Lower leg skin (tissue), 4 donors: ENCODE measurements around the gene FERMT1. TPM values are rescaled to one million over a fixed set of nuclear protein-coding genes. Genes with fewer than 3 reads are reported as not detected.
A peak's percentile ranks its signal among the peaks of the same experiment; 100 is the strongest.

Experiments used
- DNase-seq, 2 donors: peaks; one replicate each; pipeline ENCODE4 v3.0.0-alpha.2; 2019; ENCODE audit warnings: low spot score in 2 of 2
- H3K4me3 ChIP-seq: fragments of 200-600 bp; sonication (generic); 2 replicates; pipeline ENCODE4 v1.5.1; 2017; ENCODE audit warnings: mild to moderate bottlenecking, low read depth; ENCODE audit not compliant: poor library complexity, severe bottlenecking
- POLR2A ChIP-seq, 2 donors: fragments of 450-650 bp; IDR thresholded peaks; one replicate each; pipeline ENCODE4 v1.6.1; 2016 to 2017; ENCODE audit warnings: antibody characterized with exemption in 2 of 2, mild to moderate bottlenecking in 1 of 2, moderate library complexity in 1 of 2
- WGBS, 2 donors: methylation state at CpG; one replicate each; pipeline ENCODE4 v1.1.5; 2018; 5-methylcytosine and 5-hydroxymethylcytosine counted together
- intact Hi-C: fragments of 100-400 bp; cut with DNase I; formaldehyde crosslinking; loops from one replicate; pipeline ENCODE4 v1.15.0; 2023; ENCODE audit warnings: low total_unique reads
- total RNA-seq, 4 donors: library from RNA; depleted of rRNA; stranded (reverse); fragments of >200 nt; gene quantifications; one replicate each; pipeline ENCODE4 v1.1.0, GENCODE V29; 2016
- TF ChIP-seq, protein P1 (sequence below), 3 donors: fragments of 450-650 bp; IDR thresholded peaks; one replicate each; pipeline ENCODE4 v1.5.1; 2016; ENCODE audit warnings: antibody characterized with exemption in 3 of 3, mild to moderate bottlenecking in 3 of 3, moderate library complexity in 2 of 3

Gene FERMT1
- total RNA-seq, 4 donors from 2014 or later: 24.2 to 33.0 (median 27.8) TPM

DNA sequence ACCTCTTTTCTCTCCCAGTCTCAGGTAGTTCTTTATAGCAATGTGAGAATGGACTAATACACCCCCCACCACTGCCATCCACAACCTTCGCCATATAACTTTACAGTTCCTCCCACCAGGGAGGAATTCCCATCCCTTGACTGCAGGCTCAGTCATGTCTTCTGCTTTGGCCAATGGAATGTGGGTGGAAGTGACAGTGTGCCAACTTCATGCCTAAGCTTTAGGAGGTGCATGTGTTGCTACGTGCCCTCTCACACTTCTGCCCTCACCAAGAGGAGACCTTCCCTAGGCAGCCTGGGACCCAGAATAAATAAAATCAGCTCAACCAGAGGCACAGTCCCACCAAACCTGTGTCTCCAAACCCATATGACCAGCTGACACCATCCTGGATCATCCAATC lies 36.0 kb downstream of the FERMT1 start:
- DNase-seq: no peak
- intact Hi-C loops: no loop called here
- 48 to 50% methylated on average over 2 of the region's 2 CpGs for WGBS, 2 donors

DNA sequence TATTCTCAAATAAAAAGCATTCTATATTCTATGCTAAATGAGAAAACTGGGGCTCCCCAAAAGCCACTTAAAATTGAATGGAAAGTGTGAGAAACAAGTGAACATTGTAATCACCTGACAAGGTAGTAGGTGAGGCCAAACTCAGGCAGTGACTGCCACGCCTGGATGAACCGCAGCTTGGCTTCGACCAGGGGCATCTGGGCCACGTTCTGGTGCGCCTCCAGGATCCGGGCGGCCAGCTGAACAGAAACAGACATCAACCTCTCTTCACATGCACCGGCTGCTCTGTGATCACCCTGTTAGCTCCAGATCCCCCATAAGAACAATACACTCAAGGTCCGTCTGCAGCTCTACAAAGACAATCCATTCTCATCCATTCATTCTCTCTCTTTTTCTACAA lies 38.9 kb downstream of the FERMT1 start:
- H3K4me3 ChIP-seq: no peak overlapping the region
- no peak for DNase-seq
- intact Hi-C loops: no loop called here
- 74 to 77% methylated on average over 9 of the region's 9 CpGs for WGBS, 2 donors
- TF ChIP-seq POLR2A (IDR thresholded peaks at IDR 0.05): no peak
- TF ChIP-seq, protein P1, sequence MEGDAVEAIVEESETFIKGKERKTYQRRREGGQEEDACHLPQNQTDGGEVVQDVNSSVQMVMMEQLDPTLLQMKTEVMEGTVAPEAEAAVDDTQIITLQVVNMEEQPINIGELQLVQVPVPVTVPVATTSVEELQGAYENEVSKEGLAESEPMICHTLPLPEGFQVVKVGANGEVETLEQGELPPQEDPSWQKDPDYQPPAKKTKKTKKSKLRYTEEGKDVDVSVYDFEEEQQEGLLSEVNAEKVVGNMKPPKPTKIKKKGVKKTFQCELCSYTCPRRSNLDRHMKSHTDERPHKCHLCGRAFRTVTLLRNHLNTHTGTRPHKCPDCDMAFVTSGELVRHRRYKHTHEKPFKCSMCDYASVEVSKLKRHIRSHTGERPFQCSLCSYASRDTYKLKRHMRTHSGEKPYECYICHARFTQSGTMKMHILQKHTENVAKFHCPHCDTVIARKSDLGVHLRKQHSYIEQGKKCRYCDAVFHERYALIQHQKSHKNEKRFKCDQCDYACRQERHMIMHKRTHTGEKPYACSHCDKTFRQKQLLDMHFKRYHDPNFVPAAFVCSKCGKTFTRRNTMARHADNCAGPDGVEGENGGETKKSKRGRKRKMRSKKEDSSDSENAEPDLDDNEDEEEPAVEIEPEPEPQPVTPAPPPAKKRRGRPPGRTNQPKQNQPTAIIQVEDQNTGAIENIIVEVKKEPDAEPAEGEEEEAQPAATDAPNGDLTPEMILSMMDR (IDR thresholded peaks at IDR 0.05): no peak

More for the DNA sequence above, 36.0 kb downstream of the FERMT1 start:
- H3K4me3 ChIP-seq: no peak overlapping the region
- TF ChIP-seq POLR2A (IDR thresholded peaks at IDR 0.05): no peak
- TF ChIP-seq, protein P1 (IDR thresholded peaks at IDR 0.05): no peak

DNA sequence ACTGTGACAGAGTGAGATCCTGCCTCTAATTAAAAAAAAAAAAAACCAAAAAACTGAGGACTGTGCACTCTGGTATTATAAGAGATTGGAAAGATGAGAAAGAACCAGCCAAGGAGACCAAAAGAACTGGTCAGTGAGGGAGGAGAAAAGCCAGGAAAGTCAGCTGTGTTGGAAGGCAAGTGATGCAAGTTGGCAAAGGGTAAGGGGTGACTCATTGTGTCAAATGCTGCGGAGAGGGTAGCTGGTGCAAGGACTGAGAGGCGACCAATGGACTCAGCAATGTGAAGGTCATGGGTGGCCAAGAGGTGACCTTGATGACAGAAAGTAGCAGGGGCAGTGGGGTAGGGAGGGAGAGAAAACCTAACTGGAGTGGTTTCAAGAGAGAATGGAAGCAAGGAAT lies 41.6 kb downstream of the FERMT1 start:
- no peak for DNase-seq
- 47 to 52% methylated on average over 2 of the region's 2 CpGs for WGBS, 2 donors
- H3K4me3 ChIP-seq: no peak overlapping the region
- intact Hi-C loops: no loop called here
- TF ChIP-seq, protein P1 (IDR thresholded peaks at IDR 0.05): no peak
- no peak for TF ChIP-seq POLR2A (IDR thresholded peaks at IDR 0.05)

DNA sequence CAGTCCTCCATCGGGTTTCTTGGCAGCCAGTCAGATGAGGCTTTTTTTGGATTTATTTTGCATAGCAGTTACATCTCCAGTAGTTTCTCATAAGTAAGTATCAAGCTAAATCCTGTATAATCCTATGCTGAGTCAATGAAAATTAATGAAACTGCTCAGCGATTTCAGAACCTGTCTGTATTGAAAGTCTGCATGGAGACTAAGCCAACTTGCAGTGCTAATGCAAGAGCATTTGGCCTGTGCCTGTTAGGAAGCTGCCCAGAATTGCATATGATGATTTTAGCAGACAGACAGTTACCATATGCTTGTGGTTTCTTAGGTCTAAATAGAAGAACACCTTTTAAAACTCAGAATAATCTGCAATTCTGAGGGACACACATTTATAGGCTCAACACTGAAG lies 43.8 kb downstream of the FERMT1 start:
- no peak for DNase-seq
- 39 to 46% methylated on average over 2 of the region's 2 CpGs for WGBS, 2 donors
- TF ChIP-seq, protein P1 (IDR thresholded peaks at IDR 0.05): no peak
- intact Hi-C loops: loop anchor here (5.0 kb wide), 1 partner anchor 552 kb away; no protein-coding TSS in a partner anchor
- H3K4me3 ChIP-seq: no peak overlapping the region

DNA sequence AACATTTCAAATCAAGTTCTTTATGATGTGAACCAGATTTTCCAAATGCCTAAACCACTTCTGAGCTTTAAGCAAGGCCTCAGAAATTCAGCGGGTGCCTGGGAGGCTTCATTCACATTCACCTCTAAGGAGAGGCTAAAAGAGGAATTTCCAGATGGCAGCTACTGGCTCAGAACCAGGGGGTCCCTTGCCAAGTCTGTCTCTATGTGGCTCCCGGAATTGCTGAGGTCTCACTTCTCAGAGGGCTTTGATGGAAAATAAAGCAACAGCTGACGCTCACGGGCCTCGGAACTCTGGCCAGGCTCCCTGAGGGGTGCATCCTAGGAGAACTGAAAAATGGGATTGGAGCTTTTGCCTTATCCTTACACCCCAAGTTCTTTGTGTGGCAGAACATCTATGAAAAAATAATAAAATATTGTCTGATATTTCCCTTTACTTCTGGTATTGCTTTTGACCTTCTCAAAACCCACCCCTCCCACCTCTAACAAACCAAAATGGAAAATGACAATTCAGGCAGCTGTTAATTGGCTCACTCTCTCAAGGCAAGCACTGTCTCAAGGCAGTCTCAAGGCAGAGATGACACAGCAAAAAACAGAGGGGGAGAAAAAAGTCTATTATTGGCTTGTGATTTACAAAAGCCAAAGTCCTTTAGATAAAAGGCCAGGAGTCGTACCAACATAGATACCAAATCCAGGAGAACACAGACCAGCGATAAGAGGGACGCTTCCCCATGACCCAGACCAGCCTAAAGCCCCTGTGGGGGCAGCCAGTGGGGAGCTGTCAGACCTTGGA lies 47.2 kb downstream of the FERMT1 start:
- 49% methylated on average over 8 of the region's 8 CpGs for WGBS, 2 donors
- no peak overlapping the region for H3K4me3 ChIP-seq
- no peak for TF ChIP-seq POLR2A (IDR thresholded peaks at IDR 0.05)
- TF ChIP-seq, protein P1 (IDR thresholded peaks at IDR 0.05): no peak
- peak in 1 of 2 donors; percentile 77 for DNase-seq
- intact Hi-C loops: loop anchor here (5.0 kb wide), 1 partner anchor 548 kb away; no protein-coding TSS in a partner anchor
